Endothelial cell (in vitro differentiated cells): ENCODE data around the gene OAT. TPM values are rescaled to one million over a fixed set of nuclear protein-coding genes. Genes with fewer than 3 reads are reported as not detected.
A peak's percentile ranks its signal among the peaks of the same experiment; 100 is the strongest.

Experiments used
- DNase-seq: peaks from one replicate; pipeline ENCODE4 v3.0.0; 2021; ENCODE audit warnings: low spot score
- H3K27ac Mint-ChIP-seq: one replicate; pipeline ENCODE4 v1.8.0; 2021; ENCODE audit warnings: mixed read lengths, inconsistent platforms; ENCODE audit not compliant: unreplicated experiment
- H3K27me3 Mint-ChIP-seq: one replicate; pipeline ENCODE4 v1.8.0; 2021; ENCODE audit warnings: mild to moderate bottlenecking, moderate library complexity, mixed read lengths, inconsistent platforms; ENCODE audit not compliant: unreplicated experiment
- H3K36me3 Mint-ChIP-seq: one replicate; pipeline ENCODE4 v1.8.0; 2021; ENCODE audit warnings: mild to moderate bottlenecking, low read depth, mixed read lengths, inconsistent platforms; ENCODE audit not compliant: unreplicated experiment
- H3K4me1 Mint-ChIP-seq: one replicate; pipeline ENCODE4 v1.8.0; 2021; ENCODE audit warnings: mild to moderate bottlenecking, mixed read lengths, inconsistent platforms; ENCODE audit not compliant: unreplicated experiment
- H3K4me3 Mint-ChIP-seq: one replicate; pipeline ENCODE4 v1.8.0; 2021; ENCODE audit warnings: mild to moderate bottlenecking, mixed read lengths, inconsistent platforms; ENCODE audit not compliant: unreplicated experiment
- H3K9me3 Mint-ChIP-seq: one replicate; pipeline ENCODE4 v1.8.0; 2021; ENCODE audit warnings: mixed read lengths, inconsistent platforms; ENCODE audit not compliant: unreplicated experiment
- CTCF ChIP-seq: fragments of 200-600 bp; sonication (generic); IDR thresholded peaks from one replicate; pipeline ENCODE4 v1.5.0; 2021; ENCODE audit warnings: antibody characterized with exemption; ENCODE audit not compliant: unreplicated experiment
- total RNA-seq: library from RNA; stranded (reverse); fragmentation: NEBNext Ultra II Directional; extraction: Animal tissue kit (Norgen Biotek cat#: 25700); gene quantifications from one replicate; pipeline ENCODE4 v1.2.1, GENCODE V29; 2021; ENCODE audit not compliant: unreplicated experiment

Gene OAT
- total RNA-seq, 1 donor from 2014 or later, result 36.6 TPM

GRCh38 chr10:124464028-124464965 lies 45.6 kb upstream of the OAT start:
- Mint-ChIP-seq H3K9me3 (no peaks in the 10 kb centered on the region), H3K27me3 (peaks cover 4% of the 10 kb centered on the region), H3K4me3 (no peak overlapping the region), H3K36me3 (no peaks in the 10 kb centered on the region), H3K4me1 (peaks cover 11% of the 10 kb centered on the region), H3K27ac (peak overlapping the region; percentile 37)
- no peak for TF ChIP-seq CTCF
- DNase-seq, result no peak

GRCh38 chr10:124462348-124462695 lies 43.6 kb upstream of the OAT start:
- H3K4me3 Mint-ChIP-seq, result peak overlapping the region; percentile 89
- peaks cover 4% of the 10 kb centered on the region for H3K27me3 Mint-ChIP-seq
- H3K4me1 Mint-ChIP-seq, result peaks cover 16% of the 10 kb centered on the region
- no peak overlapping the region for H3K27ac Mint-ChIP-seq
- no peaks in the 10 kb centered on the region for H3K9me3 Mint-ChIP-seq
- TF ChIP-seq CTCF, result no peak
- no peaks in the 10 kb centered on the region for H3K36me3 Mint-ChIP-seq
- DNase-seq, result no peak

- Mint-ChIP-seq H3K4me1 (peaks cover 21% of the 10 kb centered on the region), H3K36me3 (no peaks in the 10 kb centered on the region), H3K4me3 (peak within 1 kb of the TSS; percentile 89), H3K9me3 (no peaks in the 10 kb centered on the region), H3K27ac (peak within 1 kb of the TSS; percentile 52), H3K27me3 (peaks cover 6% of the 10 kb centered on the region)
- DNase-seq, result peak; percentile 73
- peak; percentile 82 for TF ChIP-seq CTCF
Observed at GRCh38 chr10:124461642-124462347, 43.1 kb upstream of the OAT start, which contains the start of gene LHPP. LHPP (plus strand) TSS chr10:124461823; CDS start chr10:124461863, 40 bp downstream.

GRCh38 chr10:124460144-124460543 lies 41.4 kb upstream of the OAT start:
- no peaks in the 10 kb centered on the region for H3K9me3 Mint-ChIP-seq
- TF ChIP-seq CTCF, result no peak
- H3K4me1 Mint-ChIP-seq, result peaks cover 29% of the 10 kb centered on the region
- H3K27ac Mint-ChIP-seq, result no peak overlapping the region
- H3K27me3 Mint-ChIP-seq, result peaks cover 11% of the 10 kb centered on the region
- H3K4me3 Mint-ChIP-seq, result no peak overlapping the region
- no peak for DNase-seq
- no peaks in the 10 kb centered on the region for H3K36me3 Mint-ChIP-seq
